SK-N-SH treated with all-trans-retinoic acid at 6 μM for 48 hours (cell line): ENCODE results near the gene KLHL29.

ENCODE experiments used
- ARNTL ChIP-seq: fragments of 450-650 bp; formaldehyde crosslinking; IDR thresholded peaks from 2 replicates; pipeline ENCODE4 v1.5.0; 2020; ENCODE audit warnings: low read depth, mild to moderate bottlenecking, moderate library complexity, borderline replicate concordance
- ESRRG ChIP-seq: fragments of 250-450 bp; sonication (Bioruptor Pico); IDR thresholded peaks from 2 replicates; pipeline ENCODE4 v1.6.1; 2021; ENCODE audit warnings: mild to moderate bottlenecking
- OSR1 ChIP-seq: fragments of 250-450 bp; sonication (Bioruptor Pico); IDR thresholded peaks from 2 replicates; pipeline ENCODE4 v1.8.0; 2022; ENCODE audit warnings: moderate library complexity, mild to moderate bottlenecking, inconsistent platforms
- RARB ChIP-seq: fragments of 250-450 bp; sonication (Bioruptor Pico); IDR thresholded peaks from 2 replicates; pipeline ENCODE4 v1.8.0; 2021; ENCODE audit warnings: mild to moderate bottlenecking, moderate library complexity
- TCF4 ChIP-seq: fragments of 250-450 bp; sonication (Bioruptor Pico); IDR thresholded peaks from 2 replicates; pipeline ENCODE4 v1.8.0; 2021; ENCODE audit warnings: mild to moderate bottlenecking, moderate library complexity, borderline replicate concordance
- ZNF565 ChIP-seq: fragments of 450-650 bp; formaldehyde crosslinking; conservative IDR thresholded peaks from 2 replicates; pipeline ENCODE4 v1.5.0; 2020; ENCODE audit warnings: low read depth, mild to moderate bottlenecking, moderate library complexity
- ZNF70 ChIP-seq: fragments of 450-650 bp; formaldehyde crosslinking; IDR thresholded peaks from 2 replicates; pipeline ENCODE4 v1.5.0; 2020; ENCODE audit warnings: mild to moderate bottlenecking, moderate library complexity
- TF ChIP-seq, protein P1 (sequence below): fragments of 250-450 bp; sonication (Bioruptor Pico); IDR thresholded peaks from 2 replicates; pipeline ENCODE4 v1.5.1; 2020; ENCODE audit warnings: low read depth, mild to moderate bottlenecking, moderate library complexity

GRCh38 chr2:23559561-23560239 lies 174.7 kb downstream of the KLHL29 start:
- TF ChIP-seq OSR1 (CRISPR knock-in tag), result no peak
- TF ChIP-seq, protein P1, sequence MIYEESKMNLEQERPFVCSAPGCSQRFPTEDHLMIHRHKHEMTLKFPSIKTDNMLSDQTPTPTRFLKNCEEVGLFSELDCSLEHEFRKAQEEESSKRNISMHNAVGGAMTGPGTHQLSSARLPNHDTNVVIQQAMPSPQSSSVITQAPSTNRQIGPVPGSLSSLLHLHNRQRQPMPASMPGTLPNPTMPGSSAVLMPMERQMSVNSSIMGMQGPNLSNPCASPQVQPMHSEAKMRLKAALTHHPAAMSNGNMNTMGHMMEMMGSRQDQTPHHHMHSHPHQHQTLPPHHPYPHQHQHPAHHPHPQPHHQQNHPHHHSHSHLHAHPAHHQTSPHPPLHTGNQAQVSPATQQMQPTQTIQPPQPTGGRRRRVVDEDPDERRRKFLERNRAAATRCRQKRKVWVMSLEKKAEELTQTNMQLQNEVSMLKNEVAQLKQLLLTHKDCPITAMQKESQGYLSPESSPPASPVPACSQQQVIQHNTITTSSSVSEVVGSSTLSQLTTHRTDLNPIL (CRISPR knock-in tag), result no peak
- no peak for TF ChIP-seq ZNF70 (CRISPR knock-in tag)
- TF ChIP-seq TCF4, result no peak
- TF ChIP-seq ESRRG (CRISPR knock-in tag), result no peak
- TF ChIP-seq ARNTL (CRISPR knock-in tag), result no peak
- no peak for TF ChIP-seq ZNF565 (CRISPR knock-in tag)
- no peak for TF ChIP-seq RARB (CRISPR knock-in tag)
